Testis (tissue), 2 donors: ENCODE measurements around the gene AOAH.

Experiments
- POLR2A ChIP-seq: fragments of 450-650 bp; IDR thresholded peaks from one replicate; pipeline ENCODE4 v1.6.1; 2017; ENCODE audit warnings: antibody characterized with exemption, mild to moderate bottlenecking, moderate library complexity
- TF ChIP-seq, protein P1 (sequence below), 3 experiments: fragments of 450-650 bp in 2 of 3; fragments of 200-600 bp in 1 of 3; sonication (generic) in 1 of 3; IDR thresholded peaks; one replicate each; pipeline ENCODE4 v1.5.1; 2016 to 2019; ENCODE audit warnings: antibody characterized with exemption in 3 of 3, mild to moderate bottlenecking in 2 of 3, moderate library complexity in 1 of 3

DNA sequence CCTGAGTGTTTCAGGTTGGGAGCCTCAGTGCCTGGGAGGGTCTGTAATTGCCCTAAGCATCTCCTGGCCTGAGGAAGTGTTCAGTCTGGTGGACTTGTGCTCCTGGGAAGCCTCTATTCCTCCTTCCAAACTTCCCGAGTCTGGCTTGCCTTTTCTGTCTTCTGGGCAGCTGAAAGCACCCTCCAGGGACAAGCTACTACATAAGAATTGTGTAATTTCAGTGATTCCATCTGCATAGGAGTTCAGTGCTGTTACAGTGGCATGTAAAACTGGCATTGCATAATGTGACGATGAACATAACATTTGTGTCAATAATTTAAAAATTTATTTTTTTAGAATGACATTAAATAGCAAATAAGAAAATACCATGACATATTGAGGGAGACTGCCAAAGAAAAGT is 109.3 kb downstream of the AOAH start:
- TF ChIP-seq POLR2A, result no peak
- TF ChIP-seq, protein P1, sequence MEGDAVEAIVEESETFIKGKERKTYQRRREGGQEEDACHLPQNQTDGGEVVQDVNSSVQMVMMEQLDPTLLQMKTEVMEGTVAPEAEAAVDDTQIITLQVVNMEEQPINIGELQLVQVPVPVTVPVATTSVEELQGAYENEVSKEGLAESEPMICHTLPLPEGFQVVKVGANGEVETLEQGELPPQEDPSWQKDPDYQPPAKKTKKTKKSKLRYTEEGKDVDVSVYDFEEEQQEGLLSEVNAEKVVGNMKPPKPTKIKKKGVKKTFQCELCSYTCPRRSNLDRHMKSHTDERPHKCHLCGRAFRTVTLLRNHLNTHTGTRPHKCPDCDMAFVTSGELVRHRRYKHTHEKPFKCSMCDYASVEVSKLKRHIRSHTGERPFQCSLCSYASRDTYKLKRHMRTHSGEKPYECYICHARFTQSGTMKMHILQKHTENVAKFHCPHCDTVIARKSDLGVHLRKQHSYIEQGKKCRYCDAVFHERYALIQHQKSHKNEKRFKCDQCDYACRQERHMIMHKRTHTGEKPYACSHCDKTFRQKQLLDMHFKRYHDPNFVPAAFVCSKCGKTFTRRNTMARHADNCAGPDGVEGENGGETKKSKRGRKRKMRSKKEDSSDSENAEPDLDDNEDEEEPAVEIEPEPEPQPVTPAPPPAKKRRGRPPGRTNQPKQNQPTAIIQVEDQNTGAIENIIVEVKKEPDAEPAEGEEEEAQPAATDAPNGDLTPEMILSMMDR (IDR thresholded peaks at IDR 0.05), result no peak
